ENCODE results near the gene CENPP. TPM values are rescaled to one million over a fixed set of nuclear protein-coding genes. Genes with fewer than 3 reads are reported as not detected.

Gene CENPP
- polyA plus RNA-seq, 1 donor = 8.8 TPM

DNA sequence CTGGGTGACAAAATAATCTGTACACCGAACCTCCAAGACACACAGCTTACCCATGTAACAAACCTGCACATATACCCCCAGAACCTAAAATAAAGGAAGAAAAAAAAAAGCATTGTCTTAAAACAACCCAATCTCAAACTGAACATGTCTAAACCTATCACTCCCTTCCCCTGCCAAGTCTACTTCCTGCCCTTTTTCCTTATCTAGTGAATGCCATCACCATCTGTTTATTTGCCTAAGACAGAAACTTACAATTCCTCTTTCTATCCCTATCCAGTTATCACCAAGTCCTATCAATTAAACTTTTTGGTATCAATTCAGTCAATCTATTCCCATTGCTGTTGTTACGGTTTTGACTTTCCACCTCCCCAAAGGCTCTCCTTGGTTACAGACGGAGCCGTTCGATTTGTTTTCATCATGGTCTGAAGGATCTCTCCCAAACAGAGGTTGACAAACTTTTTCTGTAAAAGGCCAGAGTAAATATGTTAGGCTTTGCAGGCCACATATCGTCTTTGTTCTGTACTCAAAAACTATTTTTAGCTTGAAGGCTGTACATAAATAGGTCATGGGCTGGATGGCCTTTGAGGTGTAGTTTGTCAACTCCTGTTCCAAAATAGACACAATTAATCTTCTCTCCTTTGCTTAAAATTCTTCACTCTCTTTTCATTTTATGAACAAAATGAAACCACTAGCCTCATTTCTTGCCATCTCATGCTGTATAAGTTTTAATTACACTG is 12.7 kb upstream of the CENPP start:
- no peak for DNase-seq

DNA sequence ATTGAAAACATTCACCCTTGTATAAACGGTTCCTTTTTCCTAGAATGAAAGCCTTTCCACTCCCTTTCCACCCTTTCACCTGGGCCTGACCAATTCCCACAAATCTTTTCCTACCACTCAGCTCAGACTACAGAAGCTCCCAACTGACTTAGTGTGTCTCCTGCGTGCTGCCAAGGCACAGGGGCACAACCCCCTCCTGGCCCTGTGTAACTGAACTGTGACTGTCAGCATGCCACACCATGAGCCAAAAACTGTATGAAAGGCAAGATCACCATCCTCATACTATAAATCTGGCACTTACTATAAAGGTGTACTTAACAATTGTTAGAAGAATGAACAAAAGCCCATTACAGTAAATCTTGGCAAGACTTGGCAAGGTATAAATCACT is 12.1 kb upstream of the CENPP start:
- no peak for DNase-seq

DNA sequence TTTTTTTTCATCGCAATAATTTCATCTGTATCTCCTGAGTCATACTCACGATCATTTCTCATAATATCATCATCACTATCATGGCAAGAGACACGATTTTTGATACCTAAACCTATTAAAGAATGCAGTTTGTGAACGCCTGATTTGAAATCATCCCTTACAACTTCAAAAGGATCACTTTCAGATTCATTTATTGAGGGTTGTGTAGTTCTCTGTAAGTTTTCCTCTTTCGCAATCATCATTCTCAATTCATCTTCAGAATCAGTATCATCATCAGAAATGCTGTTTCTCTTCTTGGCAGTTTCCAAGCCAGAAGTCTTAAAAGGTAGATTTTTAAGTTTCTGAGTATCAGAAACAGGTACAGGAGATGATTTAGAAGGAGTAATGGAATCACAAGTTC is 10.3 kb upstream of the CENPP start:
- DNase-seq = no peak

DNA sequence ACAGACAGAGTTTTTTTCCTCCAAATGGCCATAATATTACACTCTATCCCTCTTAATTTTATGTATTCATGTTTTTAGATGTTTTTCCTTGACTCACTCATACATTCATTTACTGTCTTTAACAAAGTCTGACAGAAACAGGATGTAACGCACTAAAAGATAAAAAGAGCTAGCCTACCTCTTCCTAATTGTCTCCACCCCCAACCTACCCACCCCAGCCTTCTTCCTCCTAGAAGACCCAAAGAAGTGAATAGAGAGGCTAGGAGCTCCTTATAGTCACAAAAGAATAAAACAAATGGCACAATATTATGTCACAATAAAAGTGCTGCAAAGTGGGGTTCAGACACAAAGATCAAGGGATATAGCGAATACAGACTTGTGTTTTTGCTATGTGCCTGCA is 1.3 kb upstream of the CENPP start:
- DNase-seq = no peak

DNA sequence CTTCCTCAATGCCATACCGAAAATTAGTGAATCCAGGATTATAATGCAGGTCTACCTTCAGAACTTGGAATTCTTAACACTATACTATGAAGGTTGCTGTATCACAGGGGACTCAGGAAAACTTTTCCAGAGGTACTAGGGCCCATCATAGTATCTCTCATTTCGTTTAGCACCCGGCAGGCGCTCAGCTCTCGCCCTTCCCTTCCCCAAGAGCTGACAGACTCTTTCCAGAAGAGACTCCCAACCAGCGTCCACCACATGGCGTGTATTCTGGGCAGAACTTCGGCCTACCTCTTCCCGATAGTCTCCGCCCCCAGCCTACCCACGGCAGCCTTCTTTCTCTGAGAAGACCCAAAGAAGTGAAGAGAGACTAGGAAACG is 874 bp upstream of the CENPP start:
- no peak for DNase-seq

DNA sequence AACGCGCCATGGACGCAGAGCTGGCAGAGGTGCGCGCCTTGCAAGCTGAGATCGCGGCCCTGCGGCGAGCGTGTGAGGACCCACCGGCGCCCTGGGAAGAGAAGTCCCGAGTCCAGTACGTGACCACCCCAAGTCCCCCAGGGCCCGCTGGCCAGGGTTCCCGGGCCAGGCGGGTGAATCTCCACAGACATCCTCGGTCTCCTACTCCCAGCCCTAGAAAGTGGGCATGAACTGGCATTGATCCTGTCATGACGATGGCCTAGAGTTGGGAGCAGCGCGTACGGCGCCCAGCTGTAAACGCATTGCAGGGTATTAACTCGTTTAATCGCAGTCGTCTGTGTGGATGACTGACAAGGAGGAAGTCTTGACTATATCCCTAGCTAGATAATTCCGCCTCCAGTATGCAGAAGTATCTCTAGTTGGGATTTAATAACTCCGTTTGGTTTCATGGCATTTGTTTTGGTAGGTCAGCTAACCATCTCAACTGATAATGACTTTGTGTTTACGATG is 293 bp downstream of the CENPP start:
- DNase-seq = no peak

DNA sequence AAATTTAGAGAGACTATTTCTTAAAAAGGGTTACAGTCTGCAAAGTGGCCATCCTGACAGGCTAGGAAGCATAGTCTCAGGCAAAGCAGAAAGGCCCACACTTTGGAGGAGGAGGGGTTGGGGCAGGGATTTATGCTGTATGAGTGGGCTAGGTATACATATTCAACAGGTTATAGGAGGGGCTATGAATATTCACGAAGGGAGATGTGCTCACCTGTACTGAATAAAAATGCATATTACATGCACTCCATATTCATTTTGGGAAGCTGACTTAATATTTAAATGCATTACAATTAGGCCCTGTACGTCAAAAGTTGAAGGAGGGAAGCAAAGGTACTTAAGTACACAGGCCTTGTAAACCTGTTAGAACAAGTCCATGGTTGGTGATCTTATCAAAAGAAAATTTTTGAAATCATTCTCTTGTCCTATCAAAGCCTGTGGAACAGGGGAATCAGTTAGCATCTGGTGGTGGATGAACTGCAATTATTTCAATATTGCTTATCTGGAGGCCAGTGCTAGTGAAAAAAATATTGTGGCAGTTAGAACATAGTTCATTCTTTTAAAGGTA is 1.6 kb downstream of the CENPP start:
- DNase-seq = no peak

DNA sequence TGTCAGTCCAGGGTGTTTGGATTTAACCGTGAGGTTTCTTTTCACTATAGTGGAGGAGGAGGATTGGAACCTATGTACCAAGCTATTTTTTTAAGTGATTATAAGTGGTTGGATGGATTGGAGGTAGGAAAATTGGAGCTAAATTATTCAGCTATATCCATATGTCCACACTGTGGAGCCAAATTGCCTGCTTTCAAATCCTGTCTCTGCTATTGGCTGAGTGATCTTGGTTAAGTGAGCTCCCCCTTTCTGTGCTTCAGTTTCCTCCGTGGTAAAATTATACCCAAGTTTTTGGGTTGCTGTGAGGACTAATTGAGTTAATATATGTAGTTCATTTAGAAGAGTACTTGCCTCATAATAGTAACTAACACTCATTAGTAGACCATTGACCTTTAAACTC is 2.5 kb downstream of the CENPP start:
- DNase-seq = no peak

DNA sequence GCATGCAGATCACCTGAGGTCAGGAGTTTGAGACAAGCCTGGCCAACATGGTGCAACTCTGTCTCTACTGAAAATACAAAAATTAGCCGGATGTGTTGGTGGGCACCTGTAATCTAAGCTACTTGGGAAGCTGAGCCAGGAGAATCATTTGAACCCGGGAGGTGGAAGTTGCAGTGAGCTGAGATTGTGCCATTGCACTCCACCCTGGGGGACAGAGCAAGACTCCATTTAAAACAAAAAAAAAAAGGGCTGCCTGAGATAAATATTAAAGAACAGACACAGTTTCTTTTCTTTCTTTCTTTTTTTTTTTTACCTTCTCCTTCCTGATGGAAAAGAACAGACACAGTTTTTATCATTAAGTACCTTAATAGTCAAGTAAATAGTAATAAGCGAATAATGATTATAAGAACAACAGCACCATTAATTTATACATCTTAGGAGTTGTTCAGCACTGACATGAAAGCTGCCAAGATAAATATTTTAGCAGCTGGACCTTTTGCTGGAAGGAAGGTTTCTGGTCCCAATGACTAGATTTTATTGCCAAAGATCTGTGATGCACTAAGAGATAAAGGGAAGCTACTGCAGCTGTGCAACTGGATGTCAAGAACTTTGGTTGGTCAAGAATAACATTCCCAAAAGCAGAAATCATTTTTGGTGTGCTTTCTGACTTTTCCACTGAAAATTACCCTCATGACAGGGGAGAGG is 7.0 kb downstream of the CENPP start:
- peak; percentile 36 for DNase-seq

DNA sequence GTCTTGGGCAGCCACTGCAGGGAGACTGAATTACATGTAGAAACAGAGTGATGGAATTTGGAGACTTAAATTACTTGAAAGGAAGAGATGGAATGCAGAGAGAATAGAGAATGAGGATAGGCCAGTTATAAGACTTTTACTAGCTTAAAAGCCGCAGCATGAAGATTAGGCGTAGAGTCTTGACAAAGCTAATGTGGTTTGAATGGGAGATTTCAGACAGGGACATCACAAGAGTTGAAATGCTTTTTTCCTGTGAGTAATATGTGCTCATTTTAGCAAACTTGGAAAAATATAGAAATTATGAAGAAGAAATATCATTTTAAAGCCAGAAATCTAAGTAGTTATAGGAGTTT is 7.5 kb downstream of the CENPP start:
- DNase-seq = no peak

DNA sequence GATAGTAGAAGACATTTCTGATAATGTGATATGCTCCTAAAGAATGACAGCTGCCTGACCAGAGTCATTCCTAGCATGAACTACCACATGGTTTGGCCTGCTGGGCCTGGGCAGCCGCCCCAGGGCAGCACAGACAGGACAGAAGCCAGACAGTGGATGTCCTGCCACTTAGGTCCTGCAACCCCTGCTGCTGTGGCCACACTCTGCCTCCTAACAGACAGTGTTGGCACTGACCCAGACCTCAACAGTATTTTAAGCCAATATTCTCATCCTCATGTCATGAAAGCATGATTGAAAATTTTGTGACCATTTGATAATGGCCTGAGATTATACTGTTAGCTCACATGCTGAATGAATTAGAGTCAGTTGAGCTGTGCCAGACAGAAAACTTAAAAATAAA is 15.8 kb downstream of the CENPP start:
- DNase-seq = no peak

DNA sequence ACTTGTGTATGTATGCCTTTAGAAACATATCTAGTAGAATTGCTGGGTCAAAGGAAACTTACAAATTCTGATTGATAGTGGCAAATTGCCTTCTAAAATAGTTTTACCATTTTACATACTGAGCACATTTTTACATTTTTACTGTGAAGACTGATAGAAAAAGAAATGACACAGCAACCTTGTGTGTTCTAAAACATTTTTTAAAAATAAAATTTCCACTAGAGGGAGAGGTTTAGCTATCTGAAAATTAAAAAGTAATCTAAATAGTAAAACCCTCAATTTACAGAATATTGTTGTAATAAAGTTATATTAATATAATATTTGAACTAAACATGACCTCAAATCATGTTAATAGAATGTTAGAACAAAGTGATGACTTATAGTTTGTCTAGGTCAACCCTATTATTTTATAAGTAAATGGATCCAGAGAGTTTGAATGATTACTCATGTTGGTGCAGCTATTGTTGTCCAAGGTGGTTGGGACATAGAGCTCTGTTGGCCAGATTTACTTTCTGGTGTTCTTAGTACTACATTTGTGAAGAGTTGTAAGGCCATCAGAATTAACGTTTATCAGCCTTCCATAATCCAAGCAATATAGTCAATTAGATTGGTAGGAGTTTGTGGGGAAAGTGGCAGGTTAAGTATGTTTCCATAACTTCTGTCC is 17.2 kb downstream of the CENPP start:
- DNase-seq = no peak

DNA sequence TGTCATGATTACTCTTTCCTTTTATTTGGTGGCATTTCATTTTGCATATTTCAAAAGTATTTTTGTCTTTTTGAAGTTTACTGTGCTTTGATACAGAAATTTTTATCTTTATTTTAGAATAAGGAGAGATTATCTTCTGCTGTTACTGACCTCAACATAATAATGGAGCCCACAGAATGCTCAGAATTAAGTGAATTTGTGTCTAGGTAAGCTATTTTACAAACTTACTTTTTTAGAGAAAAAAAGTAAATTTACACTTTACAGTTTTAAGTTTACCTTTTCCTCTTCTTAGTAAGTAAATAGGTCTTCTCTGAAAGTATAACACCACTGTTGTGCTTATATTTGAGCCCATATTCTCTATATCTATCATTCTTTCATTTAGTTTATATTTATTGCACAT is 19.8 kb downstream of the CENPP start:
- no peak for DNase-seq

DNA sequence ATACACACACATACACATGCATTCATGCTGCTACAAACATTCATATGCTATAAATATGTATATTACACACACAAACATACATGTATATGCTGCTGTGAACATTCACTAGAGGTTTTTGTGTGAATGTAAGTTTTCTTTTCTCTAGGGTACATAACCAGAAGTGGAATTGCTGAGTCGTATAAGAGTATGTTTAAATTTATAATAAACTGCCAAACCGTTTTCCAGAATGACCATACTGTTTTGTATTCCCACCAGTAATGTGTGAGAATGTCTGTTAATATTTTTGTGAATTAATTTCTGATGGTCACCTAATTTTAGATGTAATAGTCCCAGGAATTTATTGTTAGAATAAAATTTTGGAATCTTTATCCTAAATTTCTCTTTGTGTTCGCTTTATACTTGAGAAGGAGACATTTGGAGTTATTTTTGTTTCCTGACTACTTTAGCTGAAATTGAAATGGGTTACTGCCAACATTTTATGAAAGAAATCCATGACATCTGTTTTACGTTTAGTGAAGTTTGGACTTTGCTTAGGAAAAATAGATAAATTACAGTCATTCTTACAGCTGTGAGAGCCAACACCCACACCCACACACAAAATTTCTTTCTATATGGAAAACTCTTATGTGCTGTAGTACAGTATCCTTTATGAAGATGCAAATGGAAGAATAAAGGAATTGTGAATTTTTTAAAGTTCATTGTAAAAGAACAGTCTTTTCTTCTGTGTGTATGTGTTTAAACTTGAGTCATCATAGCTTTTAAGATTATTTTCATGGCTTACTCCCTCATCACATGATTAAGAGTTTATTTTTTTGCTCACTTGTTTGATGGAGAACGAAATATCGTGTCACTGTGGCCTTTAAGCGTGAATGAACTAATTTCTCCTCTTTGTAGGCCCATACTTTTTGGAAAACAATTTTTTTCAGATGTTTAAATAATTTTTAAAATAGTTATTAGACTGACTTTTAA is 24.3 kb downstream of the CENPP start:
- peak; percentile 37 for DNase-seq

DNA sequence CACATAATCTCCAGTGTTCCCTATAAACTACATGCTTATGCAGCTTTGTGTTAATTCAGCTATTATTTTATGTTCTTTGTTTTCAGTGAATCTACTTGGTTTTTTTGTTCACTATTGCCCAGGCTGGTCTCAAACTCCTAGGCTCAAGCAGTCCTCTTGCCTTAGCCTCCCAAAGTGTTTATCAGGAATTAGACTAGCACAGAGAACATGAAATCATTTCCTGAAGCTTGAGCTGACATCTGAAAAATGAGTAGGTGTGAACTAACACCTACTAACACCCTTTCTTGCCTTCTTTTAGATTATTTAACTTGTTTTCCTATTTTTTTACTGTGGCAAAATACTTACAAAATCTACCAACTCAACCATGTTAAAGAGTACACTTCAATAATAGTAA is 25.0 kb downstream of the CENPP start:
- no peak for DNase-seq

DNA sequence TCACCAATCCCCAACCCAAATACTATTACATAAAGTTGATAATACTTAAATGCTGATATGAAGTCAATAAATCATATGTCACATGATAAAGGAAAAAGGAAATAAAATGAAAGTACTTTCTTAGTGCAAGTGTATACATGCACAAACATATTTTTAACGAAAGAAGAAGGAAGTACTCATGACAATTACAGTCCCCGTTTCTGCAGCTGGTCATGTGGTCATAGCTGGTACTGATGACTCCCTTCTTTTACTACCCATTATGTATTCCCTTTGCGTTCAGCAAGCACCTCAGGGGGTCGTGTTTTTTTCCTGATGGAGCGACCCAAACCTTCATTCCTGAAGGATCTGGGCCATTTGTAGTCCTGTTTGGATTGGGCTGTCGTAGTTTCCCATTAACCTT is 27.3 kb downstream of the CENPP start:
- no peak for DNase-seq

DNA sequence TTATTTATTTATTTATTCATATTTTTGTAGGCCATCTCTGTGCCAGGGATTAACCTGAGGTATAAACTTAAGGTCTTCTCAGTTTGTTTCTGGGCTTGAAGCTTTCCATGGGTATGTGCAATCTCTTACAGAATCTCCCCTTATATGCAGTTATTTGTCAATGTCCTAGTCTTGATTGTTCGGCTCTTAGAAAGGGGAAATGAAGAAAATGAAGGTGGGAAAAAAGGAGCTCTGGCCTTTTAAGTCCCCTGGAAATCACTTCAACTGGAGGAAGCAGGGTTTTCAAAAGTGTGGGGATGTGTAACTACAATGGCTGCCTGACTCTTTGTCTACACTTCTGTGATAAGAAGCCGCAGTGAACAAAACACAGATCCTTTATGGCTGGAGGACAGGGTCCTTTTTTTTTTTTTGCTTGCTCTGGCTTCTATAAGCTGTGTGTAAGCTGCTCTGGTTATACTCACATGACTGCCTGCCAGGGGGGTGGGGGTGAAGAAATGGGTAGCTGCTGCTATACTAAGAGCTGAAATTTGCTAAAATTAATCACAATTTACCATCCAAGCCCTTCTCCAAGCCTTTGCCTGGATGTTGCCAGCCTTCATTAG is 33.7 kb downstream of the CENPP start:
- DNase-seq = no peak

DNA sequence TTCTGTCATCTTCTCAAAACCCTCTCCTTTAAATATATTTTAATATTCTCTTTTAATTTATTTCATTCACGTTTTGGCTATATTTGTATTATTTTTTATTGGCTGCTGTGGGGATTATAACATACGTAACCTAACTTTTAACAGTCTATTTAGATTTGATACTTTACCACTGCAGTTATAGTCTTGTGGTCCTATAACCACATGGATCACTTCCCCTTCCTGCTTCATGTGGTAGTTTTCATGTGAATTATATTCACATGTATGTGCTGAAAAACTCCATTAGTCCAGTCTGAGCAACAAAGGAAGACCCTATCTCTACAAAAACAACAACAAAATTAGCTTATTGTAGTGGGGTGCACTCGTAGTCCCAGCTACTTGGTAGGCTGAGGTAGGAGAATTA is 34.3 kb downstream of the CENPP start:
- DNase-seq = no peak

DNA sequence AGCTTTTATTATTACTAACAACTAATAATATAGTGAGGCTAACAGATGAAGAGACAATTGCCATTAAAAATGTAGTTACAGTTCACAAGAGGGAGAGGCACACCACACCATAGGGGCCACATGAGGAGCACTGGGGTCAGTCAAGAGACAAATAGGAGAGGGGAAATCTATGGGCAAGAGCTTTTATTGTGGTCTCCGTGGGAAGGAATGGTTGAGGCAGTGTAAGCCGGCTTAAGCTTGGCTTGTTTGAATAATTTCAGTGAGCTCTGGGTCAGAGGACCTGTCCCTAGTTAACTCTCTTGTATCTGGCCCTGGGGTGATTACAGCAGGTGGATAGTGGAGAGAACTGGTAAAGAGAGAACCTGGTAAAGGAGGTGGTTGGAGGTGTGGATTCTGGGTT is 43.3 kb downstream of the CENPP start:
- DNase-seq = no peak

DNA sequence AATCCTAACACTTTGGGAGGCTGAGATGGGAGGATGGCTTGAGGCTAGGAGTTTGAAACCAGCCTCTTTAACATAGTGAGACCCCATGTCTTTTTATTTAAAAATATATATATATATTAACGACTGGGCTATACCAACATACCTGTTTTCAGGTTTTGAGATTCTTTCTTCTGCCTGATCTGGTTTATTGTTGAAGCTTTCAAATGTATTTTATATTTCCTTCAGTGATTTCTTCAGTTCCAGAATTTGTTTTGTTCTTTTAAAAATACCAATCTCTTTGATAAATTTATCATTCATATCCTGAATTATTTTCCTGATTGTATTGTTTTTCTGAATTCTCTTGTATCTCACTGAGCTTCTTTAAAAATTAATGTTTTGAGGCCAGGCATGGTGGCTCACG is 47.4 kb downstream of the CENPP start:
- no peak for DNase-seq

DNA sequence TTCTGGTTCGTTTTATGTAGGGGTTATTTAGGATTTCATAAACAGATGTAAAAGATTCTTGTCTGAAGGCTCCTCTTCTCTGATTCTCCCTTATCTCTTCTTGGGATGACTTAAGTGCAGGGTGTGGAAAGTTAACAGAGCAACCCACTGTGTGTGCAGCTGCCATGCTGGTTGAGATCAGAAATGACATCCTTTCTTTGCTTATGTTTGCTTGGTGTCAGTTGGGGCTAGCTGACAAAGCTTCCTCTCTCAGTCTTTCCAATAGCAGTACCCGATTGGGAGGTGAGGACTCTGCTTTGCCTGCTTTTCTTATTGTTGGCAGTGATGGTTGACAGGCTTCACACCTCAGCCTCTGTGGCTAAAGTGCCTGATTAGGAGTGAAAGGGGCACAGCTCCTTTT is 52.1 kb downstream of the CENPP start:
- DNase-seq = no peak

Data from left kidney (tissue), 2 donors.